IMR-90 (cell line): ENCODE measurements around the gene RANBP3. TPM values are rescaled to one million over a fixed set of nuclear protein-coding genes. Genes with fewer than 3 reads are reported as not detected.

Experiments used
- ATAC-seq: fragments of 200-7000 bp; cut with Tn5 transposase; 2 replicates; pipeline ENCODE4 v1.9.1; 2020; ENCODE audit warnings: low read depth, mild to moderate bottlenecking, moderate library complexity
- BruUV-seq: library from RNA; stranded (reverse); fragments of 400-500 nt; replicated peaks from 2 replicates; lab custom pipeline; 2021; lab: Mats Ljungman, UMichigan
- CTCF ChIA-PET: fragments of 300-600 bp; formaldehyde crosslinking; extraction: SDS; loops from one replicate; lab custom pipeline; 2021; ENCODE audit warnings: antibody characterized with exemption; lab: Yijun Ruan, JAX
- POLR2A ChIA-PET: fragments of 300-600 bp; sonication (Branson Sonifier 250); formaldehyde crosslinking; loops from one replicate; lab custom pipeline; 2022; ENCODE audit warnings: antibody characterized with exemption; ENCODE audit not compliant: unreplicated experiment; lab: Charles Lee
- DNase-seq: peaks from one replicate; pipeline ENCODE4 v3.0.0; 2013
- H2AFZ ChIP-seq: replicated peaks from 2 replicates; pipeline ENCODE3; 2013; ENCODE audit warnings: low read length, mild to moderate bottlenecking; ENCODE audit not compliant: poor library complexity
- H2AK5ac ChIP-seq: 2 replicates; pipeline ENCODE4 v1.6.1; 2013; ENCODE audit warnings: low read depth, low read length, inconsistent platforms
- H2AK9ac ChIP-seq: replicated peaks from 2 replicates; pipeline ENCODE3; 2013; ENCODE audit warnings: mild to moderate bottlenecking, low read depth, low read length, moderate library complexity; ENCODE audit not compliant: poor library complexity
- H2BK120ac ChIP-seq: 2 replicates; pipeline ENCODE4 v1.6.1; 2013; ENCODE audit warnings: low read depth, low read length, inconsistent platforms
- H2BK15ac ChIP-seq: 3 replicates; pipeline ENCODE4 v1.6.1; 2013; ENCODE audit warnings: low read depth, low read length, inconsistent platforms
- H2BK20ac ChIP-seq: 2 replicates; pipeline ENCODE4 v1.6.1; 2013; ENCODE audit warnings: low read depth, mild to moderate bottlenecking, inconsistent platforms, low read length, moderate library complexity
- H2BK5ac ChIP-seq: 2 replicates; pipeline ENCODE4 v1.6.1; 2013; ENCODE audit warnings: mild to moderate bottlenecking, low read depth, low read length, inconsistent platforms; ENCODE audit not compliant: poor library complexity, severe bottlenecking
- H3K14ac ChIP-seq: replicated peaks from 2 replicates; pipeline ENCODE4 v1.6.1; 2013; ENCODE audit warnings: low read depth, low read length, inconsistent platforms
- H3K18ac ChIP-seq: 2 replicates; pipeline ENCODE4 v1.6.1; 2013; ENCODE audit warnings: low read depth, low read length, control low read depth
- H3K23ac ChIP-seq: 2 replicates; pipeline ENCODE4 v1.6.1; 2013; ENCODE audit warnings: low read depth, low read length, inconsistent platforms
- H3K27ac ChIP-seq: 2 replicates; pipeline ENCODE4 v1.5.1; 2013; ENCODE audit warnings: mild to moderate bottlenecking, control low read depth, low read length; ENCODE audit not compliant: insufficient read depth
- H3K27me3 ChIP-seq: 2 replicates; pipeline ENCODE4 v1.6.1; 2013; ENCODE audit warnings: low read length; ENCODE audit not compliant: control insufficient read depth, insufficient read depth
- H3K36me3 ChIP-seq: 2 replicates; pipeline ENCODE4 v1.6.1; 2013; ENCODE audit warnings: low read length, mixed read lengths; ENCODE audit not compliant: control insufficient read depth, insufficient read depth
- H3K4ac ChIP-seq: 2 replicates; pipeline ENCODE4 v1.6.1; 2013; ENCODE audit warnings: low read depth, low read length, inconsistent platforms
- H3K4me1 ChIP-seq: 2 replicates; pipeline ENCODE4 v1.6.1; 2013; ENCODE audit warnings: low read length, mixed read lengths; ENCODE audit not compliant: control insufficient read depth, insufficient read depth
- H3K4me2 ChIP-seq: 2 replicates; pipeline ENCODE4 v1.6.1; 2013; ENCODE audit warnings: low read depth, mild to moderate bottlenecking, control low read depth, low read length, moderate library complexity
- H3K4me3 ChIP-seq: 2 replicates; pipeline ENCODE4 v1.5.1; 2013; ENCODE audit warnings: low read depth, mild to moderate bottlenecking, control low read depth, low read length, moderate library complexity; ENCODE audit not compliant: insufficient read depth
- H3K56ac ChIP-seq: 2 replicates; pipeline ENCODE4 v1.6.1; 2013; ENCODE audit warnings: low read length, inconsistent platforms; ENCODE audit not compliant: insufficient read depth; ENCODE audit errors: extremely low read depth
- H3K79me1 ChIP-seq, 2 experiments: 2 replicates each; pipeline ENCODE4 v1.6.1; 2013; ENCODE audit warnings: low read length in 2 of 2, inconsistent platforms in 1 of 2, low read depth in 1 of 2
- H3K9ac ChIP-seq: 2 replicates; pipeline ENCODE4 v1.6.1; 2013; ENCODE audit warnings: low read depth, low read length, control low read depth
- H3K9me1 ChIP-seq: 2 replicates; pipeline ENCODE4 v1.6.1; 2013; ENCODE audit warnings: low read length, inconsistent platforms; ENCODE audit not compliant: insufficient read depth
- H3K9me3 ChIP-seq: 2 replicates; pipeline ENCODE4 v1.6.1; 2013; ENCODE audit warnings: low read length; ENCODE audit not compliant: control insufficient read depth, insufficient read depth
- H4K20me1 ChIP-seq: 2 replicates; pipeline ENCODE4 v1.6.1; 2013; ENCODE audit warnings: low read length, inconsistent platforms; ENCODE audit not compliant: insufficient read depth
- H4K5ac ChIP-seq: 2 replicates; pipeline ENCODE4 v1.6.1; 2013; ENCODE audit warnings: mild to moderate bottlenecking, low read depth, low read length, control low read depth
- H4K8ac ChIP-seq, 2 experiments: 2 replicates each; pipeline ENCODE4 v1.6.1; 2013; ENCODE audit warnings: low read depth in 2 of 2, low read length in 2 of 2, control low read depth in 1 of 2, inconsistent platforms in 1 of 2
- H4K91ac ChIP-seq: 2 replicates; pipeline ENCODE4 v1.6.1; 2013; ENCODE audit warnings: low read depth, low read length, inconsistent platforms; ENCODE audit not compliant: insufficient read depth
- BHLHE40 ChIP-seq: fragments of 150-350 bp; IDR thresholded peaks from 2 replicates; pipeline ENCODE4 v1.6.1; 2016; ENCODE audit warnings: mild to moderate bottlenecking, low read depth, low read length
- CEBPB ChIP-seq: IDR thresholded peaks from 2 replicates; pipeline ENCODE4 v1.6.1; 2012; ENCODE audit warnings: low read depth, low read length, improper control_type of control experiment
- CHD1 ChIP-seq: IDR thresholded peaks from 2 replicates; pipeline ENCODE4 v1.6.1; 2012; ENCODE audit warnings: low read depth, low read length, improper control_type of control experiment
- ELK1 ChIP-seq: fragments of 150-350 bp; IDR thresholded peaks from 2 replicates; pipeline ENCODE4 v1.6.1; 2016; ENCODE audit warnings: low read depth, mild to moderate bottlenecking, low read length, moderate library complexity, borderline replicate concordance
- FOS ChIP-seq: fragments of 150-350 bp; IDR thresholded peaks from 2 replicates; pipeline ENCODE4 v1.6.1; 2016; ENCODE audit warnings: low read depth, low read length
- MAFK ChIP-seq: IDR thresholded peaks from 2 replicates; pipeline ENCODE4 v1.6.1; 2012; ENCODE audit warnings: low read depth, low read length, improper control_type of control experiment
- MAZ ChIP-seq: IDR thresholded peaks from 2 replicates; pipeline ENCODE4 v1.6.1; 2012; ENCODE audit warnings: low read depth, mild to moderate bottlenecking, low read length, improper control_type of control experiment, moderate library complexity, borderline replicate concordance
- MXI1 ChIP-seq: IDR thresholded peaks from 2 replicates; pipeline ENCODE4 v1.6.1; 2012; ENCODE audit warnings: low read depth, mild to moderate bottlenecking, low read length, moderate library complexity, borderline replicate concordance
- POLR2A ChIP-seq: IDR thresholded peaks from 2 replicates; pipeline ENCODE4 v1.6.1; 2012; ENCODE audit warnings: mild to moderate bottlenecking, low read depth, low read length
- RAD21 ChIP-seq: IDR thresholded peaks from 2 replicates; pipeline ENCODE4 v1.6.1; 2012; ENCODE audit warnings: low read length, improper control_type of control experiment
- RCOR1 ChIP-seq: IDR thresholded peaks from 2 replicates; pipeline ENCODE4 v1.6.1; 2012; ENCODE audit warnings: mild to moderate bottlenecking, low read length, improper control_type of control experiment; ENCODE audit not compliant: insufficient replicate concordance
- RFX5 ChIP-seq: IDR thresholded peaks from 2 replicates; pipeline ENCODE4 v1.8.0; 2012; ENCODE audit warnings: low read depth, mild to moderate bottlenecking, low read length, moderate library complexity
- USF2 ChIP-seq: fragments of 150-350 bp; IDR thresholded peaks from 2 replicates; pipeline ENCODE4 v1.6.1; 2017; ENCODE audit warnings: mild to moderate bottlenecking, antibody characterized with exemption, low read length, low read depth
- WGBS, 2 experiments: methylation state at CpG; one replicate each; pipeline versions ENCODE4 v1.1.5 to v1.1.7; 2013; ENCODE audit warnings: missing lambda C conversion rate in 2 of 2; ENCODE audit not compliant: insufficient read length in 1 of 2; ENCODE audit errors: extremely low coverage in 2 of 2; 5-methylcytosine and 5-hydroxymethylcytosine counted together
- dilution Hi-C: fragments of 300-500 bp; cut with HindIII; formaldehyde crosslinking; loops from one replicate; pipeline ENCODE4 v1.14.3; 2018; ENCODE audit warnings: low sequenced_read_pairs; ENCODE audit not compliant: unreplicated experiment
- in situ Hi-C: fragments of 300-500 bp; cut with MboI; formaldehyde crosslinking; loops from 3 replicates; pipeline ENCODE4 v1.14.3; 2019; ENCODE audit warnings: low sequenced_read_pairs, inconsistent platforms, mixed read lengths
- intact Hi-C: fragments of 100-400 bp; cut with micrococcal nuclease; formaldehyde crosslinking; loops from 2 replicates; pipeline ENCODE4 v1.10.0; 2022
- polyA plus RNA-seq, 3 experiments: library from polyadenylated mRNA; depleted of rRNA; stranded (reverse); fragments of >200 nt; gene quantifications; 2 replicates each; pipeline ENCODE4 v1.2.3, GENCODE V29; 2012; ENCODE audit warnings: low replicate concordance in 1 of 3
- total RNA-seq: library from RNA; depleted of rRNA; stranded (reverse); fragments of >200 nt; gene quantifications from 2 replicates; pipeline ENCODE4 v1.2.3, GENCODE V29; 2012

RANBP3 gene
- total and polyA plus RNA-seq, 2 of the 4 experiments (the other 2 are of a cell fraction), result 42.5 to 111 TPM

- TF ChIP-seq BHLHE40, result no peak
- TF ChIP-seq RCOR1, result no peak
- no peak for TF ChIP-seq ELK1
- TF ChIP-seq RAD21, result no peak
- TF ChIP-seq MAFK, result no peak
- TF ChIP-seq CHD1, result no peak
- no peak for TF ChIP-seq FOS
- TF ChIP-seq MXI1, result no peak
- no peak for TF ChIP-seq MAZ
- no peak for TF ChIP-seq RFX5
- no peak for TF ChIP-seq CEBPB
- no peak for TF ChIP-seq USF2
- no peak for TF ChIP-seq POLR2A
- H3K4me1 ChIP-seq, result peaks cover 3% of the 10 kb centered on the region; the same call in 1 of the 2 replicates
- H3K4me3 ChIP-seq, result no peak overlapping the region
- dilution Hi-C loops, result no loop called here
- no peak overlapping the region for H3K4me2 ChIP-seq
- no peaks in the 10 kb centered on the region for H3K9me3 ChIP-seq
- H2BK120ac ChIP-seq, result no peak overlapping the region
- H3K4ac ChIP-seq, result no peak overlapping the region
- no peak overlapping the region for H2BK20ac ChIP-seq
- no peak overlapping the region for H3K23ac ChIP-seq
- no peak overlapping the region for H4K5ac ChIP-seq
- H2BK5ac ChIP-seq, result no peak overlapping the region
- H2AK9ac ChIP-seq, result no peak overlapping the region
- H4K91ac ChIP-seq, result no peak overlapping the region
- H3K27me3 ChIP-seq, result no peaks in the 10 kb centered on the region
- ChIA-PET POLR2A (interaction anchor here (0.9 kb wide), 1 partner anchor 20 kb away, joined by 5 read pairs; no protein-coding TSS in a partner anchor), CTCF (interaction anchor here (0.6 kb wide), 1 partner anchor 30 kb away, joined by 4 read pairs; no protein-coding TSS in a partner anchor)
- H3K18ac ChIP-seq, result no peak overlapping the region
- no peaks in the 10 kb centered on the region for H4K20me1 ChIP-seq
- no peak overlapping the region for H3K27ac ChIP-seq
- no peak overlapping the region for H3K56ac ChIP-seq
- no peaks in the 10 kb centered on the region for H3K79me1 ChIP-seq
- no peak for DNase-seq
- H3K9ac ChIP-seq, result no peak overlapping the region; the same call in 1 of the 2 replicates
- H3K36me3 ChIP-seq, result peaks cover 2% of the 10 kb centered on the region; the same call in 1 of the 2 replicates
- no peak overlapping the region for H2BK15ac ChIP-seq
- no peak overlapping the region; the same call in 1 of the 2 replicates for H2AK5ac ChIP-seq
- no CpG with 5 or more reads among the region's 13 CpGs for WGBS, 2 experiments
- intact Hi-C loops, result no loop called here
- no peak overlapping the region for H2AFZ ChIP-seq
- in situ Hi-C loops, result no loop called here
- ATAC-seq, result no peak
- no peak overlapping the region for H4K8ac ChIP-seq
- H3K14ac ChIP-seq, result no peak overlapping the region
- BruUV-seq, result no TSS peak
- no peaks in the 10 kb centered on the region for H3K9me1 ChIP-seq
Measured at GRCh38 chr19:5993201-5993600, 15.3 kb upstream of the RANBP3 start.
